Breast epithelium (tissue), 4 donors: Measurements from ENCODE around the gene TMEM222. TPM values are rescaled to one million over a fixed set of nuclear protein-coding genes. Genes with fewer than 3 reads are reported as not detected.

ENCODE experiments used
- DNase-seq, 2 donors: peaks; one replicate each; pipeline ENCODE4 v3.0.0-alpha.2; 2019; ENCODE audit warnings: low spot score in 2 of 2
- H3K27ac ChIP-seq, 2 donors: fragments of 200-600 bp; sonication (generic) in 1 of 2; one replicate each; pipeline ENCODE4 v1.5.1; 2016 to 2019; ENCODE audit warnings: mild to moderate bottlenecking in 1 of 2
- H3K27me3 ChIP-seq, 2 donors: fragments of 200-600 bp; sonication (generic) in 1 of 2; one replicate each; pipeline versions ENCODE4 v1.5.1 to v1.6.0; 2017 to 2019; ENCODE audit warnings: control low read depth in 1 of 2, mild to moderate bottlenecking in 1 of 2
- H3K36me3 ChIP-seq: fragments of 200-600 bp; one replicate; pipeline ENCODE4 v1.5.1; 2019
- H3K4me1 ChIP-seq, 2 donors: fragments of 200-600 bp; sonication (generic); one replicate each; pipeline ENCODE4 v1.5.1; 2016 to 2019; ENCODE audit warnings: control low read depth in 1 of 2
- H3K4me3 ChIP-seq, 3 donors: fragments of 200-600 bp; sonication (generic); 1 replicate in 2 of 3; 2 replicates in 1 of 3; pipeline ENCODE4 v1.5.1; 2016 to 2019; ENCODE audit warnings: mild to moderate bottlenecking in 3 of 3, moderate library complexity in 2 of 3
- H3K9me3 ChIP-seq, 2 donors: fragments of 200-600 bp; sonication (generic) in 1 of 2; one replicate each; pipeline ENCODE4 v1.5.1; 2016 to 2019; ENCODE audit warnings: control low read depth in 1 of 2
- CTCF ChIP-seq, 3 donors: fragments of 450-650 bp; IDR thresholded peaks; one replicate each; pipeline ENCODE4 v1.5.1; 2016 to 2017; ENCODE audit warnings: antibody characterized with exemption in 3 of 3, mild to moderate bottlenecking in 3 of 3, moderate library complexity in 3 of 3
- POLR2A ChIP-seq: fragments of 450-650 bp; IDR thresholded peaks from one replicate; pipeline ENCODE4 v1.6.1; 2016; ENCODE audit warnings: antibody characterized with exemption, mild to moderate bottlenecking, moderate library complexity
- POLR2AphosphoS5 ChIP-seq, 3 donors: sonication (generic); formaldehyde crosslinking; IDR thresholded peaks; one replicate each; pipeline ENCODE4 v1.6.1; 2017; ENCODE audit warnings: antibody characterized with exemption in 3 of 3
- intact Hi-C: fragments of 100-400 bp; cut with DNase I; formaldehyde crosslinking; loops from one replicate; pipeline ENCODE4 v1.15.1; 2023; ENCODE audit warnings: low total_unique reads
- total RNA-seq, 3 donors: library from RNA; depleted of rRNA; stranded (reverse); fragments of >200 nt; gene quantifications; one replicate each; pipeline ENCODE4 v1.1.0, GENCODE V29; 2016

The TMEM222 gene
- total RNA-seq, 3 donors from 2014 or later: 20.0 to 28.0 (median 26.5) TPM

DNA sequence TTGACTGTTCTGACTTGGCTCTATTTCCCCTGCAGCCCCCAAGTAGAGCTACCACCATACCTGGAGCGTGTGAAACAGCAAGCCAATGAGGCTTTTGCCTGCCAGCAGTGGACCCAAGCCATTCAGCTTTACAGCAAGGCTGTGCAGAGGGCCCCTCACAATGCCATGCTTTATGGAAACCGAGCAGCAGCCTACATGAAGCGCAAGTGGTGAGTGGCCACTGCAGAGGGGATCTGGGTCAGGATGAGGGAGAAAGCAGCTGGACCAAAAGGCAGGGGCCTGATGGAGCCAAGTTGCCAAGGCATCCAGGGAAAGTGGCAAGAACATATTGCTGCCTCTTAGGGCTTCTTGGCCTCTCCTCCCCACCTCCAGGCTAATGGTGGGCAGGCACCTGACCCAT, 24.1 kb upstream of the TMEM222 start:
- H3K36me3 ChIP-seq: peaks cover 4% of the 10 kb centered on the region

DNA sequence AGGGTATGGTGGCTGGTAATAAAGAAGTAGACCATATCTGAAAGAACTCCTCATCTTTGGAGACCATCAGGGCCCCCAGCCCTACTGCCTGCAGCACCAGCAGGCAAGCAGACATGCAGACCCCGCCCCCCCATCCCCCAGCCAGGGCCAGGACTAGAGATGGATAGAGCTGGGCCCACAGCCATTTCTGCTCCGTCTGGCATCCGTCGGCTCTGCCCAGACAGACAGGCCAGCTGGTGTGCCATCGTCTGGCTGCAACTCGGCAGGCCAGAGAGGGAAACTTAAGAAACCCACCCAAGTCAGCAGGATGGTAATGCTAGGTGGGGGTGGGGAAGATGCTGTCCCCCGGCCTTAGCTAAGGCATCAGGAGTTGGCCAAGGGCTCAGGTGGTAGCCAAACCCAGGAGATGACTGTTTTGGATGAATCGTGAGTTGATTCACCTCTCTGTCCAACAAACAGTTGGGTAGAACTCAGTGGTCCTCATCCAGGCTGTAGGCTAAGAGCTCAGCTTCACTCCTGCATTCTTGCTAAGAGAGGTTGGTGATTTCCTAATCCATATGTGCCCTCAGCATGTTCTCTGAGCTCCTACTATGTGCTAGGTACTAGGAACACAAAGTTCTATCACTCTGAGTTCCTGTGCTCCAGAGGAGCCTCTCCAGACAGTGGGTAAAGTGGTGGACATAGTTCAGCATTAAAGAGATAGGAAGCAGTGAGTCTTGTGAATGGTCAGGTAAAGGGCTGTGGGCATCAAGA, 23.2 kb upstream of the TMEM222 start:
- Histone ChIP-seq H3K27me3 (no peaks in the 10 kb centered on the region), H3K4me1 (peaks cover 23% of the 10 kb centered on the region in 2 donors), H3K4me3 (no peak overlapping the region), H3K36me3 (peaks cover 4% of the 10 kb centered on the region), H3K27ac (peak overlapping the region; percentile 91 to 94), H3K9me3 (no peaks in the 10 kb centered on the region)
- no peak for DNase-seq
- intact Hi-C loops: no loop called here
- TF ChIP-seq CTCF (IDR thresholded peaks at IDR 0.05): no peak
- TF ChIP-seq POLR2A: no peak
- no peak for TF ChIP-seq POLR2AphosphoS5 (IDR thresholded peaks at IDR 0.05)

More for the DNA sequence above, 24.1 kb upstream of the TMEM222 start:
- Histone ChIP-seq H3K9me3 (no peaks in the 10 kb centered on the region), H3K4me3 (no peak overlapping the region), H3K4me1 (peaks cover 23% of the 10 kb centered on the region in 2 donors), H3K27ac (peak overlapping the region; percentile 91 to 94), H3K27me3 (no peaks in the 10 kb centered on the region)
- intact Hi-C loops: no loop called here
- no peak for TF ChIP-seq CTCF (IDR thresholded peaks at IDR 0.05)
- TF ChIP-seq POLR2A: no peak
- TF ChIP-seq POLR2AphosphoS5 (IDR thresholded peaks at IDR 0.05): no peak
- DNase-seq: no peak

DNA sequence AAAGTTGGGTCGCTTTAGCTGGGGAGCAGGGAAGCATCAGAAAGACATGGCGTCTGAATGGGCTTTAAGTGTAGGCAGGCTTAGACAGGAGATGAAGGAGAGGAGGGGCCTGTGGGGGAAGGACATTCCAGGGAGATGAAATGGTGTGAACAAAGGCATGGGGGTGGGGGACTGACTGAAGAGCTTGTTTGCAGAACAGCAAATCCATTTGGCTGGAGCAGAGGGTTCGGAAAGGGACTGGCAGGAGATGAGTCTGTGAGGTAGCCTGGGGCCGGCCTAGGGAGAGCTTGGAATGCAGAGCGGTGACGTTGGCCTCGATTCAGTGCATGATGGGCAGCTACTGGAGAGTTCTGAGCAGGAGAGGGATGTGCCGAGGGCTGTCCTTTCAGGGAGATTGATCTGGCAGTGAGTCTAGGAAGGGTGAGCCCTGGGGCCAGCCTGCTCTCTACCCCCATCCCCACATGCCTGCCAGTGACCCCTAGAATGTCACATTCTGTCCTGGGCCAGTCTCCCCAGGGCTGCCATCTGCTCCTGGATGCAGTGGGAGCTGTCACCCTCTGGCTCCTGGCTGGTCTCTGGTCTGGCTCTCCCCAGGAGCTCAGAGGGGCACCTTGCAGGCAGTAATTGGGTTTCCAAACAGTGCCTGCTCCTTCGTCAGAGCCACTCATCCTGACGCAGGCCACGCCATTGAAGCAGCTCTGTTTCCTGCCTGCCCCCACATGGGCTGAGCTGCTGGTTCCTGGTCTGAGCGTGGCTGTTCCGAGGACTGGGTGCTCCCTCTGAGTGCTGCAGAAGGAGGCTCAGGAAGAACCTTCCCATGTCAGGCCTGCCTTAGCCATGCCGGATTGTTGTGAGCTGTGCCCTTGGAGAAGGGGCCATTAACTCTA, 22.3 kb upstream of the TMEM222 start:
- TF ChIP-seq CTCF (IDR thresholded peaks at IDR 0.05): no peak
- peak in 2 of 3 donors; percentile 41 to 49 for TF ChIP-seq POLR2AphosphoS5 (IDR thresholded peaks at IDR 0.05)
- peak overlapping the region in 1 of 3 donors; percentile 1 for H3K4me3 ChIP-seq
- H3K4me1 ChIP-seq: peaks cover 23% of the 10 kb centered on the region in 2 donors
- peak; percentile 93 to 97 for DNase-seq
- H3K36me3 ChIP-seq: no peaks in the 10 kb centered on the region
- peak overlapping the region; percentile 91 to 94 for H3K27ac ChIP-seq
- H3K27me3 ChIP-seq: no peaks in the 10 kb centered on the region
- intact Hi-C loops: loop anchor here (5.0 to 10.0 kb wide), 3 partner anchors 65 to 882 kb away; partner anchors contain the start of genes GPR3 and MAP3K6
- H3K9me3 ChIP-seq: no peaks in the 10 kb centered on the region

DNA sequence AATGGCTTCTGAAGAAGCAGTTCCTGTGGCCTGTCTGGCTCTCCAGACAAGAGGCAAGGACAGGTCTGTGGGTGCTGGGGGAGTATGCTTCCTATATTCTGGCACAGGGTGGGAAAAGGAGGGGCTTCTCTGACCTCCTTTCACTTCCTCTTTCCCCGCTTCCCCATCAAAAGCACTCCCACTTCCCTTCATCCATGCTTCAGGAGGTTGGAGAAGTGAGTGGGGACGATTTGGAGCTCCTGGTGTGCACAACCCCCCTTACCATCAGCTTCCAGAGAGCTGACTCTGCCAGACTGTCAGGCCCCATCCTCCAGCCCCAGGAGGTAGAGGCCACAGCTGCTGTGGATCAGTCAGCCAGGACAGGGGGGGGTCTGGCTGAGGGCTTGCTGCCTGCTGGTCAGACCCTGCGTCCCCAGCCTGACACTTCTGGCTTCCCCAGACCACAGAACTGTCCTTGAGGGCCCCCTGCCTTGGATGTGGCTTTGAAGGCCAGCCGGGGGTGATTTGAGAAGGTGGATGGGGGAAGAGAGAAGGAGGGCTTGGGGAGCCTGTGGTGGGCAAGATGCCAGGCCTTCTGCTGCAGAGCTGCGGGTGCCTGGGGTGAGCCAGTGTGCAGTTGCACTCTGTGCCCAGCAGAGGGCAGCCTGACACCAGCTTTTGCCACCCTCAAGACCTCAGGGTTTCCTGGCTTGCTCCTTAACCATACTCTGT, 21.5 kb upstream of the TMEM222 start:
- Histone ChIP-seq H3K27ac (peak overlapping the region; percentile 91 to 94), H3K36me3 (no peaks in the 10 kb centered on the region), H3K4me1 (peaks cover 23% of the 10 kb centered on the region in 2 donors), H3K9me3 (no peaks in the 10 kb centered on the region), H3K27me3 (no peaks in the 10 kb centered on the region), H3K4me3 (no peak overlapping the region)
- DNase-seq: peak; percentile 80 to 82
- TF ChIP-seq POLR2AphosphoS5 (IDR thresholded peaks at IDR 0.05) (peak; percentile 44 to 55 (median 50)), CTCF (IDR thresholded peaks at IDR 0.05) (peak; percentile 99), POLR2A (no peak)
- intact Hi-C loops: loop anchor here (5.0 to 10.0 kb wide), 3 partner anchors 64 to 883 kb away; partner anchors contain the start of genes GPR3 and MAP3K6
